Measurements from ENCODE around the gene CCSER1. TPM values are rescaled to one million over a fixed set of nuclear protein-coding genes. Genes with fewer than 3 reads are reported as not detected.
A peak's percentile ranks its signal among the peaks of the same experiment; 100 is the strongest.

The CCSER1 gene
- total RNA-seq, 1 donor from 2014 or later, result not detected

DNA sequence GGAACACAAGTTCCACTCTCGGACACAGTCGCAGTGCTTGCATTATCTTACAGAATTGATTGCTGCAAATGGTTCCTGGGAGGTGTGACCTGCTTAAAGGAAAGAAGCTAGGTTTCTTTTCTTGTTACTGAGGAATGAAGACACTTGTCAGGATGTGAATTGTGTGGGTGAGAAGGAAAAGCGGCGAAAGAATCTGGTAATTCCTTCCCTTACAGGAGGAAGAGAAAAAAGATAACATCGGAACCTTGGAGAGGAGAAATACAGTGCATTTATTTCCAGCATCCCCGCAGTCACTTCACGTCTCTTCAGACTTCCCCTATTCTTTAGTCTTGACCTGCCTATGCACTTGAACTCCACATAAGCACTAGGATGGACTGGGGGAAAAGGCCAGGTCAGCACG lies 389 bp upstream of the CCSER1 start:
- Mint-ChIP-seq H3K27me3 (ENCODE audit: low read depth) (peaks cover 47% of the 10 kb centered on the region), H3K27ac (ENCODE audit: unreplicated experiment) (no peak overlapping the region), H3K36me3 (ENCODE audit: low read depth) (no peaks in the 10 kb centered on the region), H3K4me1 (ENCODE audit: low read depth) (peaks cover 15% of the 10 kb centered on the region), H3K9me3 (ENCODE audit: low read depth) (no peaks in the 10 kb centered on the region), H3K4me3 (ENCODE audit: unreplicated experiment) (peak overlapping the region; percentile 97)
- no peak for DNase-seq (ENCODE audit: low spot score)
- TF ChIP-seq, protein P1, sequence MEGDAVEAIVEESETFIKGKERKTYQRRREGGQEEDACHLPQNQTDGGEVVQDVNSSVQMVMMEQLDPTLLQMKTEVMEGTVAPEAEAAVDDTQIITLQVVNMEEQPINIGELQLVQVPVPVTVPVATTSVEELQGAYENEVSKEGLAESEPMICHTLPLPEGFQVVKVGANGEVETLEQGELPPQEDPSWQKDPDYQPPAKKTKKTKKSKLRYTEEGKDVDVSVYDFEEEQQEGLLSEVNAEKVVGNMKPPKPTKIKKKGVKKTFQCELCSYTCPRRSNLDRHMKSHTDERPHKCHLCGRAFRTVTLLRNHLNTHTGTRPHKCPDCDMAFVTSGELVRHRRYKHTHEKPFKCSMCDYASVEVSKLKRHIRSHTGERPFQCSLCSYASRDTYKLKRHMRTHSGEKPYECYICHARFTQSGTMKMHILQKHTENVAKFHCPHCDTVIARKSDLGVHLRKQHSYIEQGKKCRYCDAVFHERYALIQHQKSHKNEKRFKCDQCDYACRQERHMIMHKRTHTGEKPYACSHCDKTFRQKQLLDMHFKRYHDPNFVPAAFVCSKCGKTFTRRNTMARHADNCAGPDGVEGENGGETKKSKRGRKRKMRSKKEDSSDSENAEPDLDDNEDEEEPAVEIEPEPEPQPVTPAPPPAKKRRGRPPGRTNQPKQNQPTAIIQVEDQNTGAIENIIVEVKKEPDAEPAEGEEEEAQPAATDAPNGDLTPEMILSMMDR (IDR thresholded peaks at IDR 0.05), result no peak

GRCh38 chr4:90127706-90128345 lies 632 bp downstream of the CCSER1 start:
- H3K27me3 Mint-ChIP-seq (ENCODE audit: low read depth), result peaks cover 50% of the 10 kb centered on the region

DNA sequence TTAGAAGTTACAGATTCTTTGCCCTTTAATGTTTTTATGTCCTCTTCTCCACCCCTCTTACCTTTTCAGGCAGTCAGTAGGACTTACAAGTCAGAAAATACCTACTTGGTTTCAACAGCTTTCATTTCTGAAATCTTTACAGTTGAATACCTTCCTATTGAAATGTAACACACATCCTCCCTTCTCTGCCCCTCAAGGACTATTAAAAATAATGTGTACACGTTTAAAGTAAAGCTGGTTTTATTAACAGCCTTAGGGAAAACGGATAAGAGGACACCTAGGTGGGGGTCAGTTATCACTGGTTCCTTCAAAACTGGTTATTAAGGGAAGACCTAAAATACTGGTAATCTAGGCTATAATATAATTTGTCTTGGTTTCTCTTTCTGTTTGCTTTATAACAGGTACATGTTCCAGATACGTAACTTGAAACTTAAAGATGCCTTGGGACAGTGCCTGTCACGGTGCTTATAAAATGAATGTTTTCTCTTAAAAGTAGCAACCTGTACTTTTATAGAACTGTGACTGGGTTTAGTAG lies 1.8 kb downstream of the CCSER1 start:
- Mint-ChIP-seq H3K36me3 (ENCODE audit: low read depth) (no peaks in the 10 kb centered on the region), H3K9me3 (ENCODE audit: low read depth) (no peaks in the 10 kb centered on the region), H3K4me1 (ENCODE audit: low read depth) (peaks cover 15% of the 10 kb centered on the region), H3K27me3 (ENCODE audit: low read depth) (peaks cover 51% of the 10 kb centered on the region), H3K4me3 (ENCODE audit: unreplicated experiment) (peak overlapping the region; percentile 73), H3K27ac (ENCODE audit: unreplicated experiment) (no peak overlapping the region)
- DNase-seq (ENCODE audit: low spot score), result no peak
- TF ChIP-seq, protein P1 (IDR thresholded peaks at IDR 0.05), result no peak

More at GRCh38 chr4:90127706-90128345, 632 bp downstream of the CCSER1 start:
- DNase-seq (ENCODE audit: low spot score), result no peak
- H3K4me1 Mint-ChIP-seq (ENCODE audit: low read depth), result peaks cover 15% of the 10 kb centered on the region
- TF ChIP-seq, protein P1 (IDR thresholded peaks at IDR 0.05), result no peak
- H3K4me3 Mint-ChIP-seq (ENCODE audit: unreplicated experiment), result peak overlapping the region; percentile 97
- peak overlapping the region; percentile 45 for H3K27ac Mint-ChIP-seq (ENCODE audit: unreplicated experiment)
- no peaks in the 10 kb centered on the region for H3K9me3 Mint-ChIP-seq (ENCODE audit: low read depth)
- no peaks in the 10 kb centered on the region for H3K36me3 Mint-ChIP-seq (ENCODE audit: low read depth)

DNA sequence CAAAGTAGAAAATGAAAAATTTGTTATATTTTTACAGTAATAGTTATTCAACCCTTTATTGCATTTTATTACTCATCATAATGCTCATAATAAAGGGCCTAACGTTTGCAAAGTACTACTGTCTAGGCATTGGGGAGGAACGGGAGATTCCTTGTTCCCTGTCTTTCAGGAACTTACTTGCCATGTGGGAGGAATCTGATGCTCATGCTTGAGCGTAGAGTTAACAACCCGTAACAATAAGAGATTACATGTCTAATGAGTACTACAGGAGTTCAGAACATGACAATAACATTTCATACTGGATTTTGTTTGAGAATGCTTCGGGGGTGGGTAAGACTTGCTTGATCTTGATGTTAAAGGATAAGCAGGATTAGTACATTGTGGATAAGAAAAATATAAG lies 2.9 kb downstream of the CCSER1 start:
- DNase-seq (ENCODE audit: low spot score), result no peak
- Mint-ChIP-seq H3K36me3 (ENCODE audit: low read depth) (no peaks in the 10 kb centered on the region), H3K4me1 (ENCODE audit: low read depth) (peaks cover 15% of the 10 kb centered on the region), H3K27me3 (ENCODE audit: low read depth) (peaks cover 49% of the 10 kb centered on the region), H3K4me3 (ENCODE audit: unreplicated experiment) (no peak overlapping the region), H3K9me3 (ENCODE audit: low read depth) (no peaks in the 10 kb centered on the region), H3K27ac (ENCODE audit: unreplicated experiment) (no peak overlapping the region)
- TF ChIP-seq, protein P1 (IDR thresholded peaks at IDR 0.05), result no peak

DNA sequence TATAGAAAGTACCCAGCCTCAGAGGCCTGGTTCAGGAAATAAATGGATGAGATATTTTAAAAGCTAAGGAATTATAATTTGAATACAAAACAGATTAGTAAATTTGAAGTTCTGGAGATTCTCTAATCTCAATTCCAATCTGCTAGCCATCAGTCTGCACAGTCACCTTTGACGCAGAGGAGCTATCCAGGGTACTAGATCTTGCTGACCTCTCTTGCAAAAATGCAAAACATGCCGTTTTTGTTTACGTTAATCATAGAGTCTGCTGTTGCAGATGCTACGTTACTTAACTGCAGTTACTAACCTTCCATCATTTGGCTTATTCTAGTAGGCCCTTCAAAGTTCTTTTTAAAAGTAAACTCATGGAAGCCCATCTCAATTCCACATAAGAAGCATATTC lies 10.4 kb downstream of the CCSER1 start:
- Mint-ChIP-seq H3K36me3 (ENCODE audit: low read depth) (no peaks in the 10 kb centered on the region), H3K9me3 (ENCODE audit: low read depth) (no peaks in the 10 kb centered on the region), H3K27ac (ENCODE audit: unreplicated experiment) (no peak overlapping the region), H3K4me3 (ENCODE audit: unreplicated experiment) (no peak overlapping the region), H3K4me1 (ENCODE audit: low read depth) (no peaks in the 10 kb centered on the region), H3K27me3 (ENCODE audit: low read depth) (peaks cover 20% of the 10 kb centered on the region)
- TF ChIP-seq, protein P1 (IDR thresholded peaks at IDR 0.05), result no peak
- no peak for DNase-seq (ENCODE audit: low spot score)
